Esophagus squamous epithelium (tissue), 5 donors: ENCODE measurements around the gene CACFD1. TPM values are rescaled to one million over a fixed set of nuclear protein-coding genes. Genes with fewer than 3 reads are reported as not detected.
A peak's percentile ranks its signal among the peaks of the same experiment; 100 is the strongest.

Source experiments
- DNase-seq: peaks from one replicate; lab custom pipeline; 2025; lab: John Stamatoyannopoulos, UW
- H3K27ac ChIP-seq, 4 donors: fragments of 200-600 bp; sonication (generic); one replicate each; pipeline ENCODE4 v1.5.1; 2016 to 2019; ENCODE audit warnings: mild to moderate bottlenecking in 1 of 4
- H3K27me3 ChIP-seq, 4 donors: fragments of 200-600 bp; sonication (generic); 1 replicate in 3 of 4; 2 replicates in 1 of 4; pipeline versions ENCODE4 v1.5.1 to v1.6.0; 2017 to 2021; ENCODE audit warnings: antibody characterized with exemption in 1 of 4
- H3K36me3 ChIP-seq, 3 donors: fragments of 200-600 bp; sonication (generic); one replicate each; pipeline ENCODE4 v1.5.1; 2016 to 2019
- H3K4me1 ChIP-seq, 3 donors: fragments of 200-600 bp; sonication (generic); one replicate each; pipeline ENCODE4 v1.5.1; 2017 to 2019
- H3K4me3 ChIP-seq, 4 donors: fragments of 200-600 bp; sonication (generic); 1 replicate in 3 of 4; 2 replicates in 1 of 4; pipeline ENCODE4 v1.5.1; 2016 to 2019; ENCODE audit warnings: mild to moderate bottlenecking in 2 of 4, moderate library complexity in 1 of 4
- H3K9me3 ChIP-seq, 3 donors: fragments of 200-600 bp; sonication (generic); one replicate each; pipeline ENCODE4 v1.5.1; 2016 to 2019
- POLR2A ChIP-seq, 4 donors: fragments of 450-650 bp; IDR thresholded peaks; one replicate each; pipeline ENCODE4 v1.6.1; 2017; ENCODE audit warnings: antibody characterized with exemption in 4 of 4, mild to moderate bottlenecking in 4 of 4, moderate library complexity in 3 of 4
- WGBS, 2 donors: methylation state at CpG; one replicate each; pipeline ENCODE4 v1.1.5; 2018; 5-methylcytosine and 5-hydroxymethylcytosine counted together
- intact Hi-C: fragments of 100-400 bp; cut with DNase I; formaldehyde crosslinking; loops from one replicate; pipeline ENCODE4 v1.15.0; 2022
- total RNA-seq, 4 donors: library from RNA; depleted of rRNA; stranded (reverse); fragments of >200 nt; gene quantifications; one replicate each; pipeline ENCODE4 v1.1.0, GENCODE V29; 2016
- TF ChIP-seq, protein P1 (sequence below), 6 experiments: fragments of 450-650 bp in 4 of 6; fragments of 200-600 bp in 2 of 6; sonication (generic) in 2 of 6; IDR thresholded peaks; one replicate each; pipeline ENCODE4 v1.5.1; 2016 to 2019; ENCODE audit warnings: antibody characterized with exemption in 6 of 6, mild to moderate bottlenecking in 4 of 6, moderate library complexity in 4 of 6
- donor health status: DM: yes; HTN: yes; CAD: no.

Gene CACFD1
- total RNA-seq, 4 donors from 2014 or later, result 5.9 to 13.7 (median 9.1) TPM

DNA sequence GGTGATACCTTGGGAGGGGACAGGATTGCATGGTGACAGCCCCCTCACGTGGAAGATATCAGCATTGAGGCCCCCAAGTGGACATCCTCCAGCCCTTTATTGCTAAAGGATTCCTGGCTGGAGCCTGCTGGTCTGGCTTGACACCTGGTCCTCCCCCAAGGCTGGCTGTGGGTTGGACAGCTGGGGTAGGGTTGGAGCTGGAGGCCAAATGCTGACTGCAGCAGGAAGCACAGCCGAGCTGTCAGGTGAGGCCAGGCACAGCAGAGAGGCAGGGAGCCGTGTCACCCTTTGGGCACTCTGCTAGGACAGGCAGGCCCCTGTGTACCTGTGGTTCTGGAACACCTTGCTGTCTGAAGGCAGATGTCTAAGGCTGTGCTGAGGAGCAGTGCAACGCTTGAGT lies 2.2 kb downstream of the CACFD1 start:
- DNase-seq, result no peak
- Histone ChIP-seq H3K4me1 (peaks cover 6 to 26% (median 18%) of the 10 kb centered on the region in 3 donors), H3K36me3 (peaks cover 0 to 19% (median 0%) of the 10 kb centered on the region in 3 donors), H3K4me3 (no peak overlapping the region), H3K27me3 (no peaks in the 10 kb centered on the region), H3K9me3 (no peaks in the 10 kb centered on the region), H3K27ac (no peak overlapping the region)
- 50 to 94% methylated on average over 1 to 2 of the region's 4 CpGs for WGBS, 2 donors
- intact Hi-C loops, result loop anchor here (10.0 kb wide), 1 partner anchor 47 kb away; the partner anchor contains the start of gene REXO4
- TF ChIP-seq, protein P1, sequence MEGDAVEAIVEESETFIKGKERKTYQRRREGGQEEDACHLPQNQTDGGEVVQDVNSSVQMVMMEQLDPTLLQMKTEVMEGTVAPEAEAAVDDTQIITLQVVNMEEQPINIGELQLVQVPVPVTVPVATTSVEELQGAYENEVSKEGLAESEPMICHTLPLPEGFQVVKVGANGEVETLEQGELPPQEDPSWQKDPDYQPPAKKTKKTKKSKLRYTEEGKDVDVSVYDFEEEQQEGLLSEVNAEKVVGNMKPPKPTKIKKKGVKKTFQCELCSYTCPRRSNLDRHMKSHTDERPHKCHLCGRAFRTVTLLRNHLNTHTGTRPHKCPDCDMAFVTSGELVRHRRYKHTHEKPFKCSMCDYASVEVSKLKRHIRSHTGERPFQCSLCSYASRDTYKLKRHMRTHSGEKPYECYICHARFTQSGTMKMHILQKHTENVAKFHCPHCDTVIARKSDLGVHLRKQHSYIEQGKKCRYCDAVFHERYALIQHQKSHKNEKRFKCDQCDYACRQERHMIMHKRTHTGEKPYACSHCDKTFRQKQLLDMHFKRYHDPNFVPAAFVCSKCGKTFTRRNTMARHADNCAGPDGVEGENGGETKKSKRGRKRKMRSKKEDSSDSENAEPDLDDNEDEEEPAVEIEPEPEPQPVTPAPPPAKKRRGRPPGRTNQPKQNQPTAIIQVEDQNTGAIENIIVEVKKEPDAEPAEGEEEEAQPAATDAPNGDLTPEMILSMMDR (IDR thresholded peaks at IDR 0.05), result no peak
- no peak for TF ChIP-seq POLR2A (IDR thresholded peaks at IDR 0.05)

DNA sequence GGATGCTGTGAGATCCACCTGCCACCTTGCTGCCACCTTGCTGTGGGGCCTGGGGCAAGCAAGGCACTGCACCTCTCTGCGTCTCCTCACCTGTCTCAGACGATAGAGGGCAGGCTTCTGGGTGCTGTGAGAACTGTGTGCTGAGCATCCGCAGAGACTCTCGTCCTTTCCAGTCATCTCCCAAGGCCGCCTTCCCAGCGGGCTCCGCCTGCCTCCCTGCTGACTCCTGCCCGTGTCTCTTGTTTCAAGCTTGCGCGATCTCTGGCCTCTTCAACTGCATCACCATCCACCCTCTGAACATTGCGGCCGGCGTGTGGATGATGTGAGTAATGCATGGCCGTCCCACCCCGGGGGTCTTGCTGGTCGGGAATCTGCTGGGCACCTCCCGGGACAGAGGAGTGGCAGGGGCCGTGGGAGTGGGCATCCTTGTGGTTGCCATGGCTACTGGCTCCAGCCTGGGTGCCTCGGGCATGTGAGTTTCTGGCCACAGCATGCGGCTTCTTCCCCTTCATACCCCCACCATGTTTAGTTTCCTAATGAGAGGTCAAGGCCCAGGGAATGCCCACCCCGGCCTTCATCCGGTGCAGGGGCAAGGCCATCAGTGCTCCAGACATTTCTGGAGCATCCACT lies 3.6 kb downstream of the CACFD1 start:
- Histone ChIP-seq H3K27me3 (no peaks in the 10 kb centered on the region), H3K36me3 (peaks cover 0 to 22% (median 0%) of the 10 kb centered on the region in 3 donors), H3K9me3 (no peaks in the 10 kb centered on the region), H3K4me1 (peaks cover 6 to 23% (median 14%) of the 10 kb centered on the region in 3 donors), H3K27ac (no peak overlapping the region), H3K4me3 (no peak overlapping the region)
- WGBS, 2 donors, result 79 to 88% methylated on average over 8 to 14 of the region's 22 CpGs
- no peak for DNase-seq
- no peak for TF ChIP-seq POLR2A (IDR thresholded peaks at IDR 0.05)
- TF ChIP-seq, protein P1 (IDR thresholded peaks at IDR 0.05), result peak in 1 of 6 experiments; percentile 45
- intact Hi-C loops, result loop anchor here (10.0 kb wide), 1 partner anchor 49 kb away; the partner anchor contains the start of gene REXO4

DNA sequence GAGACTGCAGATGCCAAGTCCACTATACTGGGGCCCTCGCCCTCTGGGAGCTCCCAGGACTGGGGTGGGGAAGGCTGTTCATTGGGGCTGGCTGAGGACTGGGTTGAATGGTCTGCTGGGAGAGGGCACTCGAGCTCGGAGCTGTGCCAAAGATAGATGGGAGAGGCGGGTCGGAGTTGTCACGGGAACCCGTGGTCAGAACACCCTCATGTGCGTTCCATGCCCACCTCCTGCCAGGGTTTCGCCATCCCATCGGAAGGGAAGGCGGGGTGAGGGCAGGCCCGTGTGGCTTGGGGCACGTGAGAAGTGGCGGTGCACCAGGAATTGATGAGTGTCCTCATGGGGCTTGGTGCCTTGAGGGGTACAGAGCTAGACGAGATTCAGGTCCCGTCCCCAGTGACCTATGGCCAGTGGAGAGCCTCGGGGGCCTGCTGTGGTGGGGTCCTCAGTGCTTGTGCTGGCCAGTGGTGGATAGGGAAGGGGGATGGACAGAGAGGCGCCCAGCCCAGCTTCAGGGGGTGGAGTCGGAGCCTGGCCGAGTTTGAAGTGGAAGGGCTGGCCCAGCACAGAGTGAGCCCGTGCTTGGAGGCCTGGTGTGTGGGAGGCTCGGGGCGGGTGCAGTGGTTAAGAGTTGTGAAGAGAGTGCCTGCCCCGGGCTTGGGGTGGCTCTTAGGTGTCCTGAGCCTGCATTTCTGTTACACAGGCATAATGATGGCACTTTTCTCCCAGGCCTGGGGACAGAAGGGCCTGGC lies 4.3 kb downstream of the CACFD1 start:
- H3K36me3 ChIP-seq, result peaks cover 0 to 29% (median 0%) of the 10 kb centered on the region in 3 donors
- no peak for TF ChIP-seq POLR2A (IDR thresholded peaks at IDR 0.05)
- TF ChIP-seq, protein P1 (IDR thresholded peaks at IDR 0.05), result no peak
- intact Hi-C loops, result loop anchor here (10.0 kb wide), 1 partner anchor 49 kb away; the partner anchor contains the start of gene REXO4
- no peak for DNase-seq
- H3K27ac ChIP-seq, result no peak overlapping the region
- no peaks in the 10 kb centered on the region for H3K27me3 ChIP-seq
- H3K4me3 ChIP-seq, result no peak overlapping the region
- 81 to 83% methylated on average over 14 to 22 of the region's 24 CpGs for WGBS, 2 donors
- H3K9me3 ChIP-seq, result no peaks in the 10 kb centered on the region
- H3K4me1 ChIP-seq, result peaks cover 3 to 19% (median 12%) of the 10 kb centered on the region in 3 donors

DNA sequence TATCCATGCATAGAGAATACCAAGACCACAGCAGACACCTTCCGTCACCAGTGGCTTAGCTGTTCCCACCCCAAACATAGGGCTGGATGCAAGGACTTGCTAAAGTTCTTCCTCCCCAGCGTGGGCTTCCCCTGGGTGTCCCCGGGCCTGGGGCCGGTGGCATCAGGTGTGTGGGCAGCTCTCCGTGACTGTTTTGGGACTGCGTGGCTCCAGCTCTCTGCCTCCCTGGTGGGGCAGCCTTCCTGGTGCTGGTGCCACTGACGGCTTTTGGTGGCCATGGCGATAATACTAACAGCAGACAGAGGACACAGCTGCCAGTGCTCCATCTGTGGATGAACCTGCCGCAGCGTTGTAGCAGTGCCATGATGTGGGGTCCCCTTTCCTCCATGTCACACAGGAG lies 4.9 kb downstream of the CACFD1 start:
- peaks cover 0 to 14% (median 9%) of the 10 kb centered on the region in 3 donors for H3K4me1 ChIP-seq
- no peak for TF ChIP-seq POLR2A (IDR thresholded peaks at IDR 0.05)
- TF ChIP-seq, protein P1 (IDR thresholded peaks at IDR 0.05), result no peak
- peaks cover 0 to 34% (median 0%) of the 10 kb centered on the region in 3 donors for H3K36me3 ChIP-seq
- no peaks in the 10 kb centered on the region for H3K9me3 ChIP-seq
- whole genome bisulfite sequencing, 2 donors, result 93 to 100% methylated on average over 1 to 2 of the region's 10 CpGs
- DNase-seq, result no peak
- no peak overlapping the region for H3K27ac ChIP-seq
- no peak overlapping the region for H3K4me3 ChIP-seq
- no peaks in the 10 kb centered on the region for H3K27me3 ChIP-seq
- intact Hi-C loops, result loop anchor here (10.0 kb wide), 1 partner anchor 50 kb away; the partner anchor contains the start of gene REXO4
